ENCODE data around the gene ARHGEF38. TPM values are rescaled to one million over a fixed set of nuclear protein-coding genes. Genes with fewer than 3 reads are reported as not detected.
"Not testable (repeated sequence)": the region's sequence is repeated elsewhere in the genome, so short reads cannot be mapped to it uniquely, and the experiment has no call there.

The ARHGEF38 gene
- polyA plus RNA-seq, 1 donor: 0.86 TPM

DNA sequence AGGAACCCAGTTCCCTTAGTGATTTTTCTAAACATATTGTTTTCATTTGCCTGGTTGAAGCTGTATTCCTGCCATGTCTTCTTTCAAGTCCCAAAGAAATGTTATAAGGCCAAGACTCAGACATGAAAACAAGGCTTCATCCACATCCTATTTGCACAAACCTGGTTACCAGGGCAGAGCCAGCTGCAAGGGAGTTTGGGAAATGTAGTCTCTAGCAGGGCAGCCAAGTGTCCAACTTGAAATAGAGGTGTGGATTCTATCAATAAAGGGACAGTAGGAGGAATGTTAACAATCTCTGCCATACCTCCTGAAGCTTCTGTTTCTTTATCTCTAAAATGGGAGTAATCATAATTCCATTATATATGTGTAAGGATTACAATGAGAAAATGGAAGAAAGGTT is 99.5 kb downstream of the ARHGEF38 start:
- no peak for DNase-seq (ENCODE audit: low read depth)

DNA sequence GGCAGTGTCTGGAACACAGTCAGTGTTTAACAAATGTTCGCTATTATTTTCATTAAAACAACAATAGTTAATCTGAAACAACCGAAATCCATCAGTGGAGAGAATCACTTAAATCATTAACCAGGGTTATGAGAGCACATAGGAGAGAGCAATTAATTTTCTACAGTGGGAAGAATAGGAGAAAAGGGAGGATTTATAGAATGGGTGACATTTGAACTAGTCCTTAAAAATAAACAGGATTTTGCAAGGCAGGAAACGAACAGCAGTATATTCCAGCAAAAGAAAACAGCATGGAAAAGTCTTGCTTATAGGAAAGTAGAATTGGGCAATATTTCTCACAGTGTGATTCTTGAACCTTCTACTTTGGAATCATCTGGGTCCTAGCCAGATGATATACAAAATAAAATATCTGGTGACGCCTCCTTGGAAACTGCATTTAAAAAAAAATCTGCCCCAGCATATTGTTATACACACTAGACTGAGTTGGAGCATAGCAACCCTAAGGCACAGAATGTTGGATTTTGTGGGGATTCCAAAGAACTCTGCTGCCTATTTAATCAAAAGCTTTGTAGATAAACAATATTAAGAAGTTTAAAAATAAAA is 100.0 kb downstream of the ARHGEF38 start:
- no peak for DNase-seq (ENCODE audit: low read depth)

DNA sequence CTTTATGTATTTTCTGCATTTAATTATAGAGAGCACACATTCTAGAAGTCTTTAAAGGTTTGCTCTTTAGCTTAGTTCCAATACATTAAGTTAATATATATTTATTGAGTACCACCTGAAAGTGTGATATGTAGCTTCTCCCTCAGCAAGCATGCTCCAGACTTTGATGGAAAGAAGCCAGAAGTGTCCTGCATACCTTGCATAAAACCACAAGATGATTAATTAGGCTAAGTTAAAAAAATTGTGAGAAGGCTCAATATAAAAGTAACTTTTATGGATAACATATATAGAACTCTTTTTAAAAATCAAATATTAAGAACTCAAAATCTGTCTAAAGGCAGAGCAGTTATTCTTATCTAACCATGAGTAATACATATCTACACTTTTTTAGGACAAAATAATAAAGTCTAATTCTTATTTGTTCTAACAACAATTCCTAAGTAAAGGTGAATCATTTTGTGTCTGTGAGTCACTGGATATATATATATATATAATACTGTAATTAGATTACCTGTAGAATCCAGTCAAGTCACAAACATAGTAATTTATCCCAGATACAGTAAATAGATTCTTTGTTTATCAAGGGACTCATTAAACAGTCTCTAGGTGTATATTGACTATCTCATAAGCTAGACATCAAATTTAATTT is 104.8 kb downstream of the ARHGEF38 start:
- DNase-seq (ENCODE audit: low read depth): no peak

DNA sequence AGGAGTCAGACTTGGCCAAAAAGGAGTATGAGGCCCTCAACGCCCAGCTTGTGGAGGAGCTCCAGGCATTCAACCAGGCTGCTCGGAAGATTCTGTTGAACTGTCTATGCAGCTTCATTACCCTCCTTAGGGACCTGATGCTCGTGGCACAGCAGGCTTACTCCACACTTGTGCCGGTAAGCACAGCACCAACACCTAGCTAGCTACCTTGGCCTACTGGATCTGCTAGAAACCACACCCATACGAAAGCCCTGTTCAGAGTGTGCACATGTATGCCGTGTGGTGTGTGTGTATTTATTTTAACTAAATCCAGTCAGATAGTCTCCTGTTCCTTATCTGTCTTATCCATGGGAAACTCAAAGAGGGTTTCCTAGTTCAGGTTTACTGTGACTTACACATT is 106.8 kb downstream of the ARHGEF38 start:
- DNase-seq (ENCODE audit: low read depth): no peak

DNA sequence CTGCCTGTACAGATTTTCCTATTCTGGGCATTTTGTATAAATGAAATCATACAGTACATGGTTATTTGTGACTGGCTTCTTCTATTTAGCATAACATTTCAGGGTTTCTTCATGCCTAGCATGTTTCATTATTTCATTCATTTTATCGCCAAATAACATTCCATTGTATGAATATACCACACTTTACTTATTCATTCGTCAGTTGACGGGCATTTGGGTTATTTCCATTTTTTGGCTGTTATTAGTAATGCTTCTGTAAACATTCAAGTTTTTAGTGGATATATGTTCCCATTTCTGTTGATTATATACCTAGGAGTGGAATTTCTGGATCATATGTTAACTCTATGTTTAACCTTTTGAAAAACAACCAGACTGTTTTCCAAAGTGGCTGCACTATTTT is 108.6 kb downstream of the ARHGEF38 start:
- DNase-seq (ENCODE audit: low read depth): no peak

DNA sequence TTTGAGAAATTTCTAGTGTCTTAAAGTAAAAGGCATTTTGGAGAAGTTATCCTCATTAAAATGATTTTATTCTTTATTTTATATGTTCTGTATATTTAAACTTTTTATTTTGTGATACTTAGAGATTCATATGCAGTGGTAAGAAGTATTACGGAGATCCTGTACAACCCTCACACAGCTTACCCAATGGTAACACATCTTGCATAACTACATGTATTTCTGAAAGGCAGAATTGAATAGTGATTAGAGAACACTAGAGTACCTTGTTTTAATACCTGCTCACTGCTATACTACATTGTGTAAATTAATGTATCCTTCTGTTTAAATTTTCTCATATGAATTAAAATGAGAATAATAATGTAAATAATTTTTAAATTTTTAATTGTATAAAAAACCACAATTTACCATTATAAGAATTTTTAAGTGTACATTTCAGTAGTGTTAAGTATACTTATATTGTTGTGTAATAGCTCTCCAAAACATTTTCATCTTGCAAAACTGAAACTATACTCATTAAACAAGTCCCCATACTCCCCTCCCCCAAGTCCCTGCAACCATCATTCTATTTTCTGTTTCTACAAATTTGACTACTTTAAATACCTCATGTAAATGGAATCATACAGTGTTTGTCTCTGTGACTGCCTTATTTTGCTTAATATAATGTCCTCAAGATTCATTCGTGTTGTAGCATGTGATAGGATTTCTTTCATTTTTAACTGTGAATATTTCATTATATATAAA is 110.7 kb downstream of the ARHGEF38 start:
- DNase-seq (ENCODE audit: low read depth): no peak

DNA sequence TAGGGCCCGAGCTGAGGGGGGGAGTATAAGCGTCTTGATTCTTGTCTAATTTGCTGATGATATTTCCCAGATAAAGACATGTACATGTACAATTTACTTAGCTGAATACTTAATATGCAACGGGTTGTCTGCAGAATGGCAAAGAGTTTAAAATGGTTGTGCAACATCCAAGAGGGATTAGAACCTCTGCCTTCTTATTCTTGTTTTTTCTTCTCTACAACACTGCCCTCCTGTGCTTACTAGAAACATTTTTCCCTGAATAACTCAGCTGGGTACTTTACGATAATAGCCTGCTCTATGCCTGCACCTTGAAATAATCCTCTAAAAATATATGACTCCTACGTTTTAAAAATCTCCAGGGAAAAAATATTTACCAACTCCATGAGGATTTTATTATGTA is 114.3 kb downstream of the ARHGEF38 start:
- DNase-seq (ENCODE audit: low read depth): no peak

DNA sequence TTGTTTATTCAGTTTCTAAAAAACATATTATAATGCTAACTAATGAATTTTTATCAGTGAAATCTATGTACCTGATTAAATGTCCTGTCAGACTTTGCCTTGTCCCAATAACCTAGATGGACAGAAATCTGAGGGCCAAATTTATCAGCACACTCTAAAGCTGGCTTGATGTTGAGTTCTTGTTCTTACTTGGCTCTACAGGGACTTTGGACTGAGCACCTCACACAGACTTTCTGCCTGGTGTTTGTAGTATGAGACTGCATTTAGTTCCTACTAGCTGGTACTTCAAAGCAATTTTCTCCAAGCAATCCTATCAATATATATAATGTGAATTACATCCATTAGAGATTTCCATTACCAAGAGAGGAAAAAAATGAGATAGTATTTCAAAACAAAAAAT is 118.3 kb downstream of the ARHGEF38 start:
- DNase-seq (ENCODE audit: low read depth): no peak

DNA sequence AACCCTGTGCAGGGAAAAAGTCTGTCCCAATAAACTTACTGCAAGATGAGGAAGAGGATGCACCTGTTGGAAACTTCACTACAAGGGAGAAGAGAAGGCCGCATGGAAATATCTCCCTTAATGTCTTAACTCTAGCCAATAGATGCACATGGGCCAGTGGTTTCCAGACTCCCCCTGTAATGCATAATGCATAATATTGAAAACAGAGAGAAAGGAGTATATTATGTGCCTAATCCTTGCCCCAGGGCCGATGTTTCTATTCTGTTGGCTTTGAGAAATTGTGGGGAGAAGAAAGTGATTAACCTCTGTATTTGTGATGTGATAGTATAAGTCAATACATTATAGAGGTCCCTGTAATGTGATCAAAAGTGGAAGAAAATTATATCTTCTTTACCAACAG is 118.9 kb downstream of the ARHGEF38 start:
- no peak for DNase-seq (ENCODE audit: low read depth)

DNA sequence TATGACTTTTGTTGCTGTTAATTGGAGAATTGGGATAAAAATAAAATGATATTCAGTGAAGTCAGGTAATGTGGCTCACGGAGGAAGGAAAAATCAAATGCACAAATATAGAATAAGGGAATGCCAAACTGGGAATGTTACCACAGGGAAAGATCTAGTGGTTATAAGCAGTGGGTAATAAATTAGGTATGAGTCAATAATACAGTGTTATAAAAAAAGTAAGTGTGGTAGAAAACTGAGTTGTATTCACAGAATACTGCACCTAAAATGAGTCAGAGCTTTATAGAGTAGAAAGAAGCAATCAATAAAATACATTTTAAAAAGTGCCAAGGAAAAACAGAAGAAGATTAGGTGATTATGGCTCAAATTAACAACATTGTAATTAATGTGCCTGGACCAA is 121.6 kb downstream of the ARHGEF38 start:
- DNase-seq (ENCODE audit: low read depth): no peak

DNA sequence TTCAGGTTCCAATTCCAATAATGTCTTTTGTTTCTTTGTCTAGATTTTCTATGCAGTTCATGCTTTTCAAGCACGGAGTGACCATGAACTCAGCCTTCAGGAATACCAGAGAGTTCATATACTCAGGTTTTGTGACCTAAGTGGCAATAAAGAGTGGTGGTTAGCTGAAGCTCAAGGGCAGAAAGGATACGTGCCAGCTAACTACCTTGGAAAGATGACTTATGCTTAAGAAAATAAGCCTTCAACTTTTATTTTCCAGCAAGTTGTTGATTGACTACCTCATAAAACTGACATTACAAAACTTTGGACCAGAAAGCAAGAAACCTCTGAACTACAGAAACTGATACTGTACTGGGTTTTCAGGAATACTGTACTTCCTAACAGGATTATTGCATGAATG is 125.3 kb downstream of the ARHGEF38 start:
- no peak for DNase-seq (ENCODE audit: low read depth)

DNA sequence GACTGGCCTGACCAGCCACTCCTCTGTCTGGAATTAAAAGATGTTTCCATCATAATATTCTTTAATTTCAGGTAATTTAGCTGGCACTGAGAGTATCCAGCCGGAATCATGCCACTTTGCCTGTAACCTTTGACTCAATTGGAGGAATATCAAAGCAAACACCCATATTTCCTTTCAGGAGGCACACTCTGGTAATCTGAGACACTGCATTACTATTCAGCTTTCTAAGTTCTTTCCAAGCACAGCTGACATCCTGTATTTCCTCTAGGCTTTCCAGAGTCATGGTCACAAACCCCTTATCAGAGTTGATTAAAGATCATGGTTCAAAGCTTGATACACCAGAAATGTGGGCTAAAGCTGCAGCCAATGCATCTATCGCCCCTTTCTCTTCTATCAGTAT is 126.8 kb downstream of the ARHGEF38 start:
- no peak for DNase-seq (ENCODE audit: low read depth)

DNA sequence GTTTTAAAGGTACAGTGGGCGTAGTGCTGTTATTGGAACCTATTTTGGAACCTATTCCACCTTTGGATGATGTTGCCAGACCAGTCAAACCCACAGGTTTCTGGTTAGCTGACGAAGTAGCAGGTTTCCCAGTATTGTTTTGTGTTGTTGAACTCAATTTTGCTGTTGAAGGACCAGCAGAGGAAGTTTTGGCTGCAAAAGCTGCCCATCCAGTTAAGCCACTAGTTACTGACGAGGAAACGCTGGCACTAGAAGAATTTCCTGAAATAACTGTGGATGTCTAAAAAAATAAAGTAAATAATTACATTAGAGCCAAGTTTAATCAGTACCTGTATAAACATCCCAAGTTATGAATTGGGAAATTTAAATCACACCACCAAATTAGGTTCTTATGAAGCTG is 130.6 kb downstream of the ARHGEF38 start:
- no peak for DNase-seq (ENCODE audit: low read depth)

DNA sequence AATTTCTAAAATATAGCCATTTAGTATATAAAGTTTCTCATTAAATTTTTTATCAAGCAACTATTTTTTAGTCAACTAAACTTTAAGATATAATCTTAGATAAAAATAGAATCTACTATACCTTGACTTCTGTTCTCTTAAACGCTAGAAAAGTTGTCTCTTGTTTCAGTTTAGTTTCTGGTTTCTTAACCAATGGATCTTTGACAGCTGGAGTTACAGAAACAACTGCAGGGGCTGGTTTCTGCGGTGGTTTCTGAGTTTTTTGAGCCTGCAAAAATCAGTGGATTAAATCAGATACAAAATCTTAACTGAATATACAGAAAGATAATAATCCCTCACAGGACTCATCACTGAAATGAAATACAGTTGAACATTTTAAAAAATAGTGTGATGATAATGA is 134.2 kb downstream of the ARHGEF38 start:
- DNase-seq (ENCODE audit: low read depth): no peak

DNA sequence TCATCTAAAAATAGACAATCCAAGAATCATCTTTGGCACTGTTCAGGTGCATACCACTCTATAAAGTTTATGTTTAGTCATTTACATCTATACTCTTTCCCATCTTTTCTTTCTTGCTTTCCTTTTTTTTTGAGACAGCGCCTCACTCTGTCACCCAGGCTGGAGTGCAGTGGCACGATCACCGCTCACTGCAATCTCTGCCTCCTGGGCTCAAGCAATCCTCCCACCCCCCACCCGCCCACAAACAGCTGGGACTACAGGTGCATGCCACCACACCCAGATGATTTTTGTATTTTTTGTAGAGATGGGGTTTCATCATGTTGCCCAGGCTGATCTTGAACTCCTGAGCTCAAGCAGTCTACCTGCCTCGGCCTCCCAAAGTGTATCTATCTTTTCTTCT is 142.4 kb downstream of the ARHGEF38 start:
- DNase-seq (ENCODE audit: low read depth): not testable (repeated sequence)

DNA sequence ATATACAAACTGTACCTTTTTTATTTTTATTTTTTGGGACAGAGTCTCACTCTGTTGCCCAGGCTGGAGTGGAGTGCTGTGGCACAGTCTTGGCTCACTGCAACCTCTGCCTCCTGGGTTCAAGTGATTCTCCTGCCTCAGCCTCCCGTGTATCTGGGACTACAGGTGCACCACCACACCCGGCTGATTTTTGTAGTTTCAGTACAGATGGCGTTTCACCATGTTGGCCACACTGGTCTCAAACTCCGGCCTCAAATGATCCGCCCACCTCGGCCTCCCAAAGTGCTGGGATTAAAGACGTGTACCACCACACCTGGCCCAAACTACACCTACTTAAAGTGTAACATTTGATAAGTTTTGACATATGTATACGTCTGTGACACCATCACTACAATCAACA is 143.4 kb downstream of the ARHGEF38 start:
- DNase-seq (ENCODE audit: low read depth): not testable (repeated sequence)

DNA sequence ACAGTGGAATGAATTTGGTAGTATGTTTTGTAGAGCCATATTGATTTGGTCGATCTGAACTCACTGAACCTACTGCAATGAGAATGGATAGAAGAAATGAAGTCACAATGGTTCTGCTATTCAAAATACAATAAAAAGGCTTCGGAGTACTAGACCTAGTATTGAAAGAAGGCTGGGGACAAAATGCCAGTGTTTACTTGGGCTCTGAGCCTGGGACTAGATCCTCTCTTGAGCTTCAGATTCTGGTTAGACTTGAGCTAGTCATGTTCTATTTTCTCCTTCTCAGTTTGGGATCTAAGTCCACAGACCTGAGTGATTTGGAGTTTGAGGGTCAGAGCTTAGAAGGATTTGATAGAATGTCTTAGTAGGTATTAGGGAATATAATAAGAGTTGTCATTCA is 146.2 kb downstream of the ARHGEF38 start:
- DNase-seq (ENCODE audit: low read depth): no peak

DNA sequence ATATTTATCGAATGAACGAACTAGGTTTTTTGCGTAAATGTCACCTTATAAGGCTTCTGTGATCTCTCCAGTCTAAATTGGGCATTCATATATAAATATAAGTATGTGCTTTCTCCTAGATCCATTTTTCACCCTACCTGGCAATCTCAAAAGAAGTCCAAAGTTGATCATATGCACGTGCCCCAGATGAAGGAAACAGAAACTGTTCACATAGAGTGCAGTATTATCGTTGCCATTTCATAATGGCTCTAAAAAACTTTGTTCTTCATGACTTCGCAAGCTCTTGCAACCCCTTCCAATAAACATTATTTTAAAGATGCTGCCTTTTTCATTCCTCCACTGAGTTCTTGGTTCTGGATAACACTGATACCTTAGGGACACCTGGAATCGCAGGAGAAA is 155.4 kb downstream of the ARHGEF38 start:
- no peak for DNase-seq (ENCODE audit: low read depth)

DNA sequence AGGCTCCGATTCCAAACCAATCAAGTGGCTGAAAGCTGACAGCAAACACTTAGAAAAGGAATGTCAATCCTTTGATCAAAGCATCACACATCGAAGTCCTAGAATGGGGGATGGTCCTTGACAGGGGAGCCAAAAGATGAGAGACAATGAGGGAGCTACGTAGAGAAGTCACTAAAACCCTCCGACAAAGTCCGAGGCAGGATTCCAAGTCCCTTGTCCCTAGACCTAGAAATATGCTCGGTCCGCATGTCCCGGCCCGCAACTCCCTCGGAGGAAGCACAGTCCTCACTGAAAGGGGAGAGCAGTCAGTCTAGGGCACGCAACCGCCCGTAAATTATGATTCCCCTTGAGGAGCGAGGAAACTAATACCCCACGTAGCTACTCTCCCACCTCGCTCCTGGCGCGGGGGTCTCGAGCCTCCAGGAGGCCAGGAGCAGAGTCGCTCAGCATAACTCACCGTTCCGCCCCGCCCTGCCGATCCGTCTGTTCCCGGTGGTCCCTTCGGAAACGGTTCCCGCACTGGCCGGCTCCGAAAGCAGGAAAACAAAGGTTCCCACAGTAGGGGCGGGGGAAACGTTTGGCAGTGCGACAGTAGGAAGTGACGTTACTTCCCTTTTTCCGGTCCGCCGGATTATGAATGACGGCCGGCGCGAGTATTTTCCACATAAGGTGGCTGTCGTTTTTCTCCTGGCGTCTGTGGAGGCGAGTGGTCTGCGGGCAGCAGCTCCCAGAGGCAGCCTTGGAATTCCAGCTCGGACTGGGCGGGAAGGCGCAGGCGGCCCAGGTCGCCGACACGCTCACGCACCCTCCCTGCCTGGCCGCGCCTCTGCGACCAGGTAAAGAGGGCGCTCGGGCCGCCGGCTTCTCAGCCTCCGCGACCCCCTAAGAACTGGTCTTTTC is 156.0 kb downstream of the ARHGEF38 start, which contains the start of the genes GSTCD and INTS12:
TSS of gene GSTCD (plus strand) at position 604 of the 900 bp plus-strand sequence. CDS start 8,830 bp downstream, outside the sequence.
TSS of gene INTS12 (minus strand) at position 509 of the 900 bp plus-strand sequence. CDS start 8,684 bp downstream, outside the sequence.
- peak; percentile 89 for DNase-seq (ENCODE audit: low read depth)

DNA sequence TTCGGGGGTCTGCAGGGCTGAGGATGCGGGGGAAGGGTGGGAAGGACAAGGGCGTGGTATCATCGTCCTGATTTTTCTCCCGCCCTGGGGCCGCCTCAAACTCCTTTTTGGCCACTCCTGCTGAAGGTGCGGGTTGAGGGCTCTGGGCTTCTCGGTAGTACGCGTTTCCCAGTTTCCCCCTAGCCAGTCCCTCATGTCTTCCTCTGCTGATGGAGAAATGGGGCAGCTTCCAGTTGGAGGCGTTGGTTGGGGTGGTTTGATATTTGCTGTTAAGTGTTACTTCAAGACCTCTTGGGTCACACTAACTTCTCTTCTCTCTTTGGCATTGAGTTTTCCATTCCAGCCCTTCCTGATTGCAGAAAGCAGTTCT is 156.6 kb downstream of the ARHGEF38 start:
- no peak for DNase-seq (ENCODE audit: low read depth)

DNA sequence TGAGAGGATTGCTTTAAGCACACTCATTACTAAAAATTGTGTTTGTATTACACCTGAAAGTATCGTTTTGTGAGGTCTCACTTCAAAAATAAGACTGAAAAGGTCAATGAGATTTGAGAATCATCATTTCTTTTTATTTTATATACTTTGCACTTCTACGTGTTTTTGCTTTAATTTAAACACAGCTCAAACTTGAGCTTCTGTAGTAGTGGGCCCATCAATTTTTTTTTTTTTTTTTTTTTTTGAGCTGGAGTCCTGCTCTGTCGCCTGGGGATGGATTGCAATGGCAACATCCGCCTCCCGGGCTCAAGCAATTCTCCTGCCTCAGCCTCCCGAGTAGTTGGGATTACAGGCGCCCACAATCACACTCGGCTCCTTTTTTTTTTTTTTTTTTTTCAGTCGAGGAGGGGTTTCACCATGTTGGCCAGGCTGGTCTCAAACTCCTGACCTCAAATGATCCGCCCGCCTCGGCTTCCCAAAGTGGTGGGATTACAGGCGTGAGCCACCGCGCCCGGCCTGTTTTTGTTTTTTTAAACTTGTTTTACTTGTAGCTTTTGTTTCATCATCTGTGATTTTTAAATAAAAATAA is 157.7 kb downstream of the ARHGEF38 start:
- DNase-seq (ENCODE audit: low read depth): no peak

DNA sequence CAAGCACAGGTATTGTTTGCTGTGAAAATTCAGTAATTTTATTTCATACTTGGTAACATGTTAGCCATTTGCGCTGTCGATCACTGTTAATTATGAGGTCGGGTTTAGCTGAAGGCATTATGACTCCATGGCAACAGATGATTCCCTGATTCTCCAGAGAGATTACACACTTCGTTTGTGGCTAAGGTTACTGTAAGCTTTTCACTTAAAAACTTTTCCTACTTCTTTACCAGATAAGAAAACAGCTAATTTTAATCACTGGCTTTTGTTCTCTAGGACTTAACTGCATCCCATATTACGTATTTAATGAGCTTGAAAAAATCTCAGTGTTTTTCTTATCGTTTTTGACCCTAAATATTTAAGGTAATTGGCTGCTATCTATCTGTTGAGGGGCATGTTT is 158.3 kb downstream of the ARHGEF38 start:
- no peak for DNase-seq (ENCODE audit: low read depth)
